IPS-20b (cell line): ENCODE measurements around the gene NTNG2.

Source experiments
- H3K27ac ChIP-seq: one replicate; pipeline ENCODE4 v1.5.1; 2013; ENCODE audit warnings: low read length
- H3K27me3 ChIP-seq: 2 replicates; pipeline ENCODE4 v1.6.1; 2013; ENCODE audit warnings: mild to moderate bottlenecking, low read length, inconsistent platforms; ENCODE audit not compliant: insufficient read depth
- H3K36me3 ChIP-seq: 2 replicates; pipeline ENCODE4 v1.6.1; 2013; ENCODE audit warnings: low read depth, mild to moderate bottlenecking, inconsistent platforms, low read length, moderate library complexity; ENCODE audit not compliant: insufficient read depth
- H3K4me1 ChIP-seq: 2 replicates; pipeline ENCODE4 v1.6.1; 2013; ENCODE audit warnings: mild to moderate bottlenecking, control low read depth, inconsistent platforms, low read length, moderate library complexity; ENCODE audit not compliant: insufficient read depth
- H3K4me3 ChIP-seq: 2 replicates; pipeline ENCODE4 v1.5.1; 2013; ENCODE audit warnings: mild to moderate bottlenecking, low read length, inconsistent platforms
- H3K9ac ChIP-seq: 2 replicates; pipeline ENCODE4 v1.6.1; 2013; ENCODE audit warnings: low read depth, mild to moderate bottlenecking, inconsistent platforms, low read length, moderate library complexity
- H3K9me3 ChIP-seq: 2 replicates; pipeline ENCODE4 v1.6.1; 2013; ENCODE audit warnings: mild to moderate bottlenecking, low read depth, low read length, inconsistent platforms; ENCODE audit not compliant: insufficient read depth

The NTNG2 gene

DNA sequence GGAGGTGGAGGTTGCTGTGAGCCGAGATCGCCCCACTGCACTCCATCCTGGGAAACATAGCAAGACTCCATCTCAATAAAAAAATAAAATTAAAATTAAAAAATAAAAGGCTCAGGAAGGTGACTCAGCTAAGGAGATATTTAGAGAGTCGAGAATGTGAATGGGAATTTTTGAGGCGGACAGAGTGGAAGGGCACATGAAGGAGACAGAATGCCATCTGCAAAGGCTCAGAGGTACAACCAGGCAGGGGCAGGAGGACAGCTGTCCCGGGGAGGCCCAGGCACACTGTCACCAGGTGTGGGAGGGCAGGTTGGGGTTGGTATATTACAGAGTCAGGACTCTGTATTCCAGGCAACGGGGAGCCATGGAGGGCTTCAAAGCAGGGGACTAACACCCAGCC lies 35.5 kb downstream of the NTNG2 start:
- Histone ChIP-seq H3K36me3 (no peaks in the 10 kb centered on the region), H3K9ac (no peak overlapping the region), H3K27ac (no peak overlapping the region), H3K4me1 (no peaks in the 10 kb centered on the region; the same call in 1 of the 2 replicates), H3K4me3 (no peak overlapping the region), H3K27me3 (no peaks in the 10 kb centered on the region), H3K9me3 (no peaks in the 10 kb centered on the region)

DNA sequence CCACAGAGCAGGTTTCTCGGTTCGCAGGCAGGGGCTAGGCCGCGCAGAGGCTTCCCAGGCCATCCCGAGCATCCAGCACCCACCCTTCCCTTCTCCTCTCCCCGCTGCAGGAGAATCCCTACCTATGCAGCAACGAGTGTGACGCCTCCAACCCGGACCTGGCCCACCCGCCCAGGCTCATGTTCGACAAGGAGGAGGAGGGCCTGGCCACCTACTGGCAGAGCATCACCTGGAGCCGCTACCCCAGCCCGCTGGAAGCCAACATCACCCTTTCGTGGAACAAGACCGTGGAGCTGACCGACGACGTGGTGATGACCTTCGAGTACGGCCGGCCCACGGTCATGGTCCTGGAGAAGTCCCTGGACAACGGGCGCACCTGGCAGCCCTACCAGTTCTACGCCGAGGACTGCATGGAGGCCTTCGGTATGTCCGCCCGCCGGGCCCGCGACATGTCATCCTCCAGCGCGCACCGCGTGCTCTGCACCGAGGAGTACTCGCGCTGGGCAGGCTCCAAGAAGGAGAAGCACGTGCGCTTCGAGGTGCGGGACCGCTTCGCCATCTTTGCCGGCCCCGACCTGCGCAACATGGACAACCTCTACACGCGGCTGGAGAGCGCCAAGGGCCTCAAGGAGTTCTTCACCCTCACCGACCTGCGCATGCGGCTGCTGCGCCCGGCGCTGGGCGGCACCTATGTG lies 36.1 kb downstream of the NTNG2 start:
- H3K27me3 ChIP-seq: no peaks in the 10 kb centered on the region
- H3K27ac ChIP-seq: no peak overlapping the region
- H3K9ac ChIP-seq: no peak overlapping the region
- H3K9me3 ChIP-seq: no peaks in the 10 kb centered on the region
- H3K4me3 ChIP-seq: no peak overlapping the region
- H3K36me3 ChIP-seq: no peaks in the 10 kb centered on the region
- H3K4me1 ChIP-seq: peaks cover 2% of the 10 kb centered on the region; the same call in 1 of the 2 replicates

DNA sequence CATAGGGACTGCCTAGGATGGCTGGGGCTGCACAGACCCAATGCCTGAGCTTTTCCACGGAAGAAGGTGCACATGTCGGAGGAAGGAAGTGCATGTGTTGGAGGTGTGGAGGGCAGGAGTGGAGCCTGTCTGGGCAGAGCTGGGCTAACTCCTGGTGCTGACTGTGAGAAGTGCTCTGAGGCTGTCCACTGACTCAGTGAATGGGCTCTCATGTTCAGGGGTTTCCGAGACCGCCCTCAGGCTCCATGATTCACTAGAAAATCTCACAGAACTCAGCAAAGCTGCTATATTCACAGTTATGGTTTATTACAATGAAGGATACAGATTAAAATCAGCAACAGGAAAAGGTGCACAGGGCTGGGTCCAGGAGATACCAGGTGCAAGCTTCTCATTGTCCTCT lies 37.2 kb downstream of the NTNG2 start:
- Histone ChIP-seq H3K36me3 (no peaks in the 10 kb centered on the region), H3K9me3 (no peaks in the 10 kb centered on the region), H3K27me3 (no peaks in the 10 kb centered on the region), H3K4me3 (no peak overlapping the region), H3K27ac (no peak overlapping the region), H3K4me1 (peaks cover 2% of the 10 kb centered on the region; the same call in 1 of the 2 replicates), H3K9ac (no peak overlapping the region)

DNA sequence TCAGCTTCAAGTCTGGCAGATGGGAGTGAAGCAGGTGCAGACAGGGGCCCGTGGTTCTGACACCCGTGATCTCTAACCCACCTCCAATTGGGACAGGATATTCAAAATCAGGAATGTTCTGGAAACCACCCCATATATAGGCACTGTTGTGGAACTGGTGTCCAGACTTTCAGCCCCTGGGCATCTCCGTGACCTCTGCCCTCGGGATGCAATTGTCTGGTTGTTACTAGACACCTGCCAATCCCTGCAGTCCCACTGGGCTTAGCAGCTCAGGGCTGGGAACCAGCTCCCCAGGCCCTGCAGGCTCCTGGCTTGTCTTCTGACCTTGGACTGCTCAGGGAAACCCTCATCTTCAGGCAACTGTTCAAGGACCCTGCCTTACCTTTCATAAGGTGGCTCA lies 38.8 kb downstream of the NTNG2 start:
- no peaks in the 10 kb centered on the region for H3K9me3 ChIP-seq
- H3K36me3 ChIP-seq: no peaks in the 10 kb centered on the region
- H3K27ac ChIP-seq: no peak overlapping the region
- H3K27me3 ChIP-seq: no peaks in the 10 kb centered on the region
- no peak overlapping the region for H3K4me3 ChIP-seq
- H3K4me1 ChIP-seq: peaks cover 2% of the 10 kb centered on the region; the same call in 1 of the 2 replicates
- no peak overlapping the region for H3K9ac ChIP-seq

DNA sequence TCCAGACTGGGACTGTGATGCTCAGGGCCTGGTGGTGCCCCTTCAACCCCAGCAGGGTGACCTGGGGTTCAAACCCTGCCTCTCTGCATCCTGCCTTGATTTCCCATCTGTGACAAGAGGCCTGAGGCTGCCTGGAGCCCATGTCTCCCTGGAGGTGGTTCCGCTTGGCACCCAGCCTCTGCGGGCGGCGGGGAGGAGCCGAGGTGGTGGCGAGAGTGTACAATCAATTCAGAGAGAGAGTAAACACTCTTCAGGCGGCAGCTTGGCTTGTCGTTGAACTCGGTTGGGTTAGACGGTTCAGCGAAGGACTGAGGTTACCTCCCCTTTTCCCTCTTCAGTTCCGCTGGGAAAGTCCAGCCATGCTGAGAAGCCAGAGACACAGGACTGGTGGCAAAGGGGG lies 39.3 kb downstream of the NTNG2 start:
- Histone ChIP-seq H3K9ac (no peak overlapping the region), H3K36me3 (no peaks in the 10 kb centered on the region), H3K27ac (no peak overlapping the region), H3K4me1 (peaks cover 2% of the 10 kb centered on the region; the same call in 1 of the 2 replicates), H3K4me3 (no peak overlapping the region), H3K9me3 (no peaks in the 10 kb centered on the region), H3K27me3 (no peaks in the 10 kb centered on the region)

DNA sequence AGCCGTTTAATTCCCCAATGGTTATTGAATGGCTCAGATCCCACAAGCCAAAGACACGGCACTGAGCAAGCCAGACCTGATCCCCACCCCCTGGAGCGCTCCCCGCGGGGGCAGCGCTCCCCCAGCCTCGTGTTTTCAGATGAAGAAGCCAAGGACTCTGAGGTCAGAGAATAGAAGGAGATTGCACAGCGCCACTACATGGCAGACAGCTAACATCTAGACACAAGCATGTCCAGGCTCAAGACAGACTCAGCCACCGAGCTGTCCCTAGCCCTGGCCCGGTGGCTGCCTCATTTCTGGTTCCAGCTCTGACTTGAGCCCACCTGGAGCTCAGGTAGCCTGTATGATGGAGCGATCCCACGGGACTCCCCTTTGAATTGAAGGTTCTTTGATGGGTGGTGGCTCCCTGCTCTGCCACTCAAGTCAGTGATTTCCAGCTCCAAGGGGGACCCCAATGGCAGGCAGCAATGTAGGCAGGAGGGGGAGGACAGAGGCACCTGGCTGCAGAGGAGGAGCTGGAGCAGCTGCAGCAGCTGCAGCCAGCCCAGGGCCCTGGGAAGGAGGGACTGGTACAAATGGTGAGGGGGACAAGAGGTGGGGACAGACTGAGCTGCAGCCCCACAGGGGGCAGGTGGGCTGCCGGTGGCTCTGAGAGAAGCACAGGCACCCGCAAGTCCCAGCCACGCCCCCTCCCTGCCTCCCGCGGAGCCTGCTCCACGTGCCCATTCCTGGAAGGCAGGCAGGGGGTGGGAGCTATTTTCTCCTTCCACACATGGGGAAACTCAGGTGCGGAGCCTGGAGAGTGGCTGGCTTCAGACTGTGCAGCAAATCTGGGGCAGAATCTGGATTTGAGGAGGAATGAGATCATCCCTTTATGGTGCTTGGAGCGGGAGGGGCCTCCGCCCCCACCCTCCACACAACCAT lies 40.2 kb downstream of the NTNG2 start:
- Histone ChIP-seq H3K9ac (no peak overlapping the region), H3K36me3 (no peaks in the 10 kb centered on the region), H3K27ac (no peak overlapping the region), H3K4me1 (peaks cover 2% of the 10 kb centered on the region; the same call in 1 of the 2 replicates), H3K27me3 (no peaks in the 10 kb centered on the region), H3K9me3 (no peaks in the 10 kb centered on the region), H3K4me3 (no peak overlapping the region)

DNA sequence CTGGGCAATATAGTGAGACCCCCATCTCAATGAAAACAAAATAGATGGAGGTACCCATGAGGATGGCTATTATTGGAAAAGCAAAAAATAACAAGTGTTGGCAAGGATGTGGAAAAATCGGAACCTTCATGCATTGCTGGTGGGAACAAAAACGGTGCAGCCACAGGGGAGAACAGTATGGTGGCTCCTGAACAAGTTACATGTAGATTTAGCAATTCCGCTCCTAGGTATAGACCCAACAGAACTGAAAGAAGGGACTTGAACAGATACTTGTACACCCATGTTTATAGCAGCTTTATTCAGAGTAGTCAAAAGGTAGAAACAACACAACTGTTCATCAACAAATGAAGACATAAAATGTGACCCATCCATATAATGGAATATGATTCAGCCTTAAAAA lies 43.0 kb downstream of the NTNG2 start:
- H3K36me3 ChIP-seq: no peaks in the 10 kb centered on the region
- H3K27ac ChIP-seq: no peak overlapping the region
- no peaks in the 10 kb centered on the region for H3K27me3 ChIP-seq
- no peaks in the 10 kb centered on the region for H3K9me3 ChIP-seq
- peaks cover 2% of the 10 kb centered on the region; the same call in 1 of the 2 replicates for H3K4me1 ChIP-seq
- no peak overlapping the region for H3K9ac ChIP-seq
- H3K4me3 ChIP-seq: no peak overlapping the region

DNA sequence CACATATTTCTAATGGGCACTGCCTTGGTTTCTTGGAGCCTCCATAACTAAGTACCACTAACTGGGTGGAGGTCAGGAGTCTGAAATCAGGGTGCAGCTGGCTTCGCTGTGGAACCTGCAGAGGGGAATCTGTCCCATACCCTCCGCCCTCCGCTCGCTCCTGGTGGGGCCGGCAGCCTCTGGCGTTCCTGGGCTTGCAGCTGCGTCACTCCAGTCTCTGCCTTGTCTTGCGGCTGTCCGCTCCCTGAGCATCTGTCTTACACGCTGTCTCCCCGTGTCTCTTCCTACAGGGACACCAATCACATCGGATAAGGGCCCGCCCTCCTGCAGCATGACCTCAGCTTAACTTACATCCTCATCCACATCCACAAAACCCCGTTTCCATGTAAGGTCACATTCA lies 45.4 kb downstream of the NTNG2 start:
- no peaks in the 10 kb centered on the region for H3K36me3 ChIP-seq
- H3K27ac ChIP-seq: no peak overlapping the region
- H3K9ac ChIP-seq: no peak overlapping the region
- H3K4me3 ChIP-seq: no peak overlapping the region
- H3K4me1 ChIP-seq: peaks cover 2% of the 10 kb centered on the region; the same call in 1 of the 2 replicates
- H3K27me3 ChIP-seq: no peaks in the 10 kb centered on the region
- H3K9me3 ChIP-seq: no peaks in the 10 kb centered on the region

DNA sequence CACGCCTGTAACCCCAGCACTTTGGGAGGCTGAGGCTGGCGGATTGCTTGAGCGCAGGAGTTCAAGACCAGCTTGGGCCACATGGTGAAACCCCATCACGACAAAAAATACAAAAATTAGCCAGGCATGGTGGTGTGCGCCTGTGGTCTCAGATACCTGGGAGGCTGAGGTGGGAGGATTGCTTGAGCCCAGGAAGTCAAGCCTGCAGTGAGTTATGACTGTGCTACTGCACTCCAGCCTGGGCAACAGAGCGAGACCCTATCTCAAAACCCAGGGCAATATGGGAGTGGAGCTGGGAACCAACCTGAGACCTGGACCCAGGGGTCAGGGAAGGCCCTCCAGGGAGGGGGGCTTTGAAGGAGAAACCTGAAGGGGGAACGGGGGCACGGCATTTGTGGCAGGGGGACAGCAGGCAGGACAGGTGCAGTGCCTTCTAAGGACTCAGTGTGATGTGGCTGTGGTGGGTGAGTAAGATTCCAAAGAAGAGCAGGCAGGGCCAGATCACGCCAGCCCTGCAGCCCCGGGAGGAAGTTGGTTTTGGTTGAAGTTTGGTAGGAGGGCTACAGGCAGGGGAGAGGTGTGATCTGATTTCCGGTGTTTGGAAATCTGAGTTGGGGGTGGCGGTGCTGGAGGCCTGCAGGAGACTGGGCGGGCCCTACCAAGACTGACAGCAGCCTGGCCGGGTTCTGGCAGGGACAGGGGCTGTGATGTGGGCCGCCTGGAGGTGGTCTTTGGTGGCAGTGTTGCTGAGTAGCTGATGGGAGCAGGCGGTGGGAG lies 46.2 kb downstream of the NTNG2 start:
- Histone ChIP-seq H3K27me3 (no peaks in the 10 kb centered on the region), H3K27ac (peak overlapping the region; percentile 49), H3K36me3 (no peaks in the 10 kb centered on the region), H3K4me3 (no peak overlapping the region), H3K4me1 (no peaks in the 10 kb centered on the region), H3K9me3 (no peaks in the 10 kb centered on the region), H3K9ac (no peak overlapping the region; the same call in 1 of the 2 replicates)

DNA sequence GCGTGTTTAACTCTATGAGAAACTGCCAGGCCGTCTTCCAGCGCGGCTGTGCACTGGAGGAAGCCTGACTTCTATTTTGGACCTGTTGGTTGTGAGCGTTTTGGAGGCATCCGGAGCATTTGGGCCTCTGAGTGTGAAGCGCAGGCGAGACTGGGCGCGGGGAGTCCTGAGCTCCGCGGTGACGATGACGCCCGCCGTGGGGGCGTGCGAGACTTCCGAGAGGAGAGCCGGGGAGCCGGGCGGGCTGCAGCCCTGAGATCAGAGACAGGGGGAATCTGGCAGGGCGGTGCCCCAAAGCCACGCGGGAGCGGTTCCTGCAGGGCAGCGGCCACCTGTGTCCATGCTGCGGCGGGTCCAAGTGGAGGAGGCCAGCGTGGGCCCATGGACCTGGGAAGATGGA lies 47.4 kb downstream of the NTNG2 start:
- H3K4me1 ChIP-seq: peaks cover 3% of the 10 kb centered on the region; the same call in 1 of the 2 replicates
- H3K27ac ChIP-seq: no peak overlapping the region
- H3K4me3 ChIP-seq: no peak overlapping the region
- no peak overlapping the region for H3K9ac ChIP-seq
- no peaks in the 10 kb centered on the region for H3K36me3 ChIP-seq
- no peaks in the 10 kb centered on the region for H3K9me3 ChIP-seq
- no peaks in the 10 kb centered on the region for H3K27me3 ChIP-seq

DNA sequence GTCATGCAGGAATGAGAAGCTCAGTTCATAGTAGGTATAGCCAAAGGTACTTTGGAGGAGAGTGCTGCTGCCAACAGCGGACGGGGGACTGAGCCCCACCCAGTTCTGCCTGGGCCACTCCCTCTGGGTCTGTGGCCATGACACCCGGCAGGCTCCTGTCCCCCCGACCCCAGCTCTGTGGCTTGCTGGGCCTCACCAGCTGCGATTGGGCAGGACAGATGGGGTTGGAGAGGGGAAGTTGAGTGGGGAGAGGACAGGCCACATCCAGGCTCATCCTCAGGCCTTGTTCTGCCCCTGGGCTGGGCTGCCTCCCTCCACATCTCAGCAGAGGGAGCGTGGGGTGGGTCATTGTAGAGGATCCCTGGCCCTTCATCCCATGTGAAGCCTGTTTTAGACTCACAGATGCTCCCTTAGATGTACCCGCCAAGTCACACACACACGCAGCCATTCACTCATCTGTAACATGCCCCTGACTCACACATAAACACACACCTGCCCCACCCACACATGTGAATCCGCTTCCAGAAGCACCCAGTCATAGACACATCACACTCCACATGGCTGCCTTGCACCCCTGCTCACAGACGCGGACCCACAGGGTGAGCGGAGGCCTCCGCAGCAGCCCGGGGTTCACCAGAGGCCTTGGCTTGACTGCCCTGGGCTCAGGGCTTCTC lies 48.8 kb downstream of the NTNG2 start:
- no peak overlapping the region for H3K4me3 ChIP-seq
- no peak overlapping the region for H3K27ac ChIP-seq
- H3K9ac ChIP-seq: no peak overlapping the region
- H3K36me3 ChIP-seq: no peaks in the 10 kb centered on the region
- H3K4me1 ChIP-seq: peaks cover 6% of the 10 kb centered on the region; the same call in 1 of the 2 replicates
- no peaks in the 10 kb centered on the region for H3K9me3 ChIP-seq
- no peaks in the 10 kb centered on the region for H3K27me3 ChIP-seq
